Mucosa of descending colon (tissue), 3 donors: Measurements from ENCODE around the gene PPDPF. TPM values are rescaled to one million over a fixed set of nuclear protein-coding genes. Genes with fewer than 3 reads are reported as not detected.

Experiments used
- ATAC-seq: fragments of 200-7000 bp; cut with Tn5 transposase; one replicate; pipeline ENCODE4 v1.9.1; 2020; ENCODE audit warnings: mild to moderate bottlenecking, moderate library complexity
- DNase-seq, 3 donors: peaks; one replicate each; pipeline ENCODE4 v3.0.0-alpha.2; 2020
- H3K36me3 ChIP-seq: fragments of 200-600 bp; one replicate; pipeline ENCODE4 v1.8.0; 2021; ENCODE audit warnings: low read depth, mild to moderate bottlenecking
- H3K4me1 ChIP-seq: fragments of 200-600 bp; one replicate; pipeline ENCODE4 v1.8.0; 2021; ENCODE audit warnings: low read depth, mild to moderate bottlenecking
- H3K4me3 ChIP-seq: fragments of 200-600 bp; one replicate; pipeline ENCODE4 v1.8.0; 2021; ENCODE audit warnings: mild to moderate bottlenecking
- H3K9me3 ChIP-seq: fragments of 200-600 bp; one replicate; pipeline ENCODE4 v1.8.0; 2021; ENCODE audit warnings: mild to moderate bottlenecking
- CTCF ChIP-seq: fragments of 200-600 bp; IDR thresholded peaks from one replicate; pipeline ENCODE4 v1.8.0; 2022; ENCODE audit warnings: antibody characterized with exemption, mild to moderate bottlenecking
- intact Hi-C, 2 donors: fragments of 100-400 bp; cut with DNase I in 1 of 2; cut with micrococcal nuclease in 1 of 2; formaldehyde crosslinking; loops; one replicate each; pipeline versions ENCODE4 v1.11.0 to v1.11.1; 2022; cut with DNase I, micrococcal nuclease
- total RNA-seq, 3 donors: library from RNA; stranded (reverse); fragmentation: NEBNext Ultra II Directional in 2 of 3; extraction: Animal tissue kit (Norgen Biotek cat#: 25700) in 2 of 3; gene quantifications; one replicate each; pipeline versions ENCODE4 v1.2.1 to v1.2.4, GENCODE V29; 2021 to 2023
- donor health status: DM: no; HTN: no; CAD: no; lungs with moderate emphysema.
- donor health status: DM: no; HTN: no; CAD: no.
- donor health status: DM: no; HTN: yes; CAD: no.

The PPDPF gene
- total RNA-seq, 3 donors from 2014 or later: 263 to 672 (median 537) TPM

DNA sequence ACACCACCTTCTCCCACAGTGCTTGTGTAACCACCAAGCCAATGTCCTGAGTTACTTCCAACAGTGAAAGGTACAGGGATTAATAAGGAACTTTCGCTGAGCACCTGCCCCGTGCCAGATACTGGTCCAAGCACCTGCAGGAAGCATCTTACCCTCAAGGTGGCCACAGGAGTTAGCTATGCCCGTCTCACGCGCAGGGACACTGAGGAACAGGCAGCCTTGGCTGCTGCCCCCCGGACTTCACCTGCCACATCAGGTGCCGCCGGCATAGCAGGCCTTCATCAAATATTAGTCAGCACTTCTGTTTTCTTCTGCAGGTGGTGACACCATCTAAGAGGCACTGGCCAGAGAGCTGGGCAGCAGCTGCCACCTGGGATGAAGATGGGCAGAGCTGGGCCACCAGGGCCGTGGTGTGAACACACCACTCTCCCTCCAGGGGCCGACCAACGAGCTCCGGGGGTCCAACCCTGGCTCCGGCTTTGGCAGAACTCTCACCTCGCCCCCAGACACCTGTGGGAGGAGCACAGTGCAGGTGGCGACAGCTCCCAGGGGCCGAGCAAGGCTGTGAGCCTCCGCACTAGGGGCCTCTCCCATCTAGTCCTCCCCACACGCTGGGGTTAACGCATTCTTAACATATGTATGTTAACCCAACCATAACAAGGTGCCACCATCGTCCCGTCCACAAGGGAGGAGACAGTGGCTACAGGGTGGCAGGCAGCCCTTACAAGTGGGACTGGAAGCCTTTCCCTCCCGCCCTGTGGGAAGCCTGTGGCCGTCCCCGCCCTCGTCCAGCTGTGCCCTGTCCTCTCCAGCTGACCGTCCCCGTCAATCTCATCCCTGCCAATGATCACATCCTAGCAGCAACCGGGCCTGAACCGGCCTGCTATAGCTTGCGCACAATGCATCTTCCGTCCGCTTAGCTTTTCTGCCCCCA lies 2.9 kb upstream of the PPDPF start:
- Histone ChIP-seq H3K9me3 (no peaks in the 10 kb centered on the region), H3K4me3 (no peak overlapping the region), H3K4me1 (peaks cover 16% of the 10 kb centered on the region), H3K36me3 (no peaks in the 10 kb centered on the region)
- DNase-seq (peak in 1 of 3 donors; percentile 44), ATAC-seq (no peak)
- intact Hi-C loops: no loop called here
- no peak for TF ChIP-seq CTCF

DNA sequence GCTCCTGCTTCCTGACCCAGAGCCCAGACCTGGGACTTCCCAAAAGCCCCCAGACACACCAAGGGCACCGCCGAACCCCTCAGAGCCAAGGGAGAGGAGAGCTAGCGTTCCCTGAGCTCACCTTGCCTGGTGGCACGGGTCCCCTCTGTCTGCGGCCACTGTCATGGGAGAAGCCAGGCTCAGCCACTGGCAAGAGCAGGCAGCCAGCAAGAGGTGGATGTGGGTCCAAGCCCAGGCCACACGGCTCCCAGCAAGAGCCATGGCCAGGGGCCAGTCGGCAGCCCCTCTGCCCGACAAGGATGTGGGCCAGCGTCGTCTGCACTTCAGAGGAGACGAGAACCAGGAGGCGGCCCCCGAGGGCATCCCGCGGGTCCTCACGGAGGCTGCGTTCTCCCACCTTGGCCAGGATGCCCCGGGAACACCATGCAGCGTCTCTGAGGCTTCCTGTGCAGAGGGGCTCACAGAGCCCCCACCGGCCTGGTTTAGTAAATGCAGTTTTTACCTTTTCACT lies 2.2 kb upstream of the PPDPF start:
- Histone ChIP-seq H3K4me1 (peaks cover 16% of the 10 kb centered on the region), H3K9me3 (peaks cover under 1% of the 10 kb centered on the region), H3K4me3 (no peak overlapping the region), H3K36me3 (no peaks in the 10 kb centered on the region)
- intact Hi-C loops: no loop called here
- ATAC-seq: no peak
- no peak for TF ChIP-seq CTCF
- DNase-seq: peak in 1 of 3 donors; percentile 56

DNA sequence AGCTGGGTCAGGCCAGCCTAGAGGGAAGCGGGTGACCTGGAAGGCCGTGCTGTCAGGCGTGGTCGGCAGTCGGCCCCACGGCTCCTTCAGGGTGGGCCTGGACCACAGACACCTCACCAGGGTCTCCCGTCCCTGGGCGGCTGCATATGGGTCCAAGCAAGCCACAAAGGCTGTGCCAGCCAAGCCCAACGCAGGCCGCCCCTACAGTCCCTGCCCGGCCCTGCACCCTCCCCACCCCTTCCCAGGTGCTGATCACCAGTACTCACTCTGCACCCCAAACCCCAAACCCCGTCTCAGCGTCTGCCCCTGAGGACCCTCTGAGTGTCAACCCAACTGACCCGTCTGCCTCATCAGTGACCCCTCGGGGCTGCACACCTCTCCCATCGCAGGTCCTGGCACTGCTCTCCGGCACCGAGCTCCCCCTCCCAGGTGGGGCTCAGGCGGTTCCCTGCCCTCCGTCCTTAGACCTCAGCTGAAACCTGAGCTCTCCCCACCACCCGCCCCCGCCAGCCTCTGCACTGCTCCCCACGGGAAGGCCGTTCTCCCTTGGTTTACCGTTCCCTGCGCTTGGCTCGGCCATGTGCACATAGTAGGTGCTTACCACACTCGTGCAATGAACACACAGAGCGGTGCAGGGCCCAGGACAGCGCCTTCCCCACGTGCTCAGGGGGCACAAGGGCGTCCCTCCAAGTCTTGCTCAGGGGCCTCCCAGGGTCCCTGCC lies 1.5 kb upstream of the PPDPF start:
- ATAC-seq (no peak), DNase-seq (peak; percentile 30 to 60 (median 44))
- Histone ChIP-seq H3K4me1 (peaks cover 16% of the 10 kb centered on the region), H3K36me3 (no peaks in the 10 kb centered on the region), H3K9me3 (peaks cover 2% of the 10 kb centered on the region), H3K4me3 (no peak overlapping the region)
- TF ChIP-seq CTCF: no peak
- intact Hi-C loops: no loop called here

GRCh38 chr20:63519668-63520503 lies 679 bp upstream of the PPDPF start:
- H3K9me3 ChIP-seq: peaks cover 2% of the 10 kb centered on the region
- H3K4me3 ChIP-seq: peak overlapping the region; percentile 75
- peak; percentile 62 to 86 (median 80) for DNase-seq
- peaks cover 16% of the 10 kb centered on the region for H3K4me1 ChIP-seq
- H3K36me3 ChIP-seq: no peaks in the 10 kb centered on the region
- ATAC-seq: peak; percentile 42
- intact Hi-C loops: no loop called here
- no peak for TF ChIP-seq CTCF
